EH (cell line): Measurements from ENCODE around the gene TRIP4.
A peak's percentile ranks its signal among the peaks of the same experiment; 100 is the strongest.
"Not testable (repeated sequence)": the region's sequence is repeated elsewhere in the genome, so short reads cannot be mapped to it uniquely, and the experiment has no call there.

ENCODE experiments used
- DNase-seq: peaks from one replicate; pipeline ENCODE4 v3.0.0-alpha.2; 2015; ENCODE audit warnings: low read depth

The TRIP4 gene

DNA sequence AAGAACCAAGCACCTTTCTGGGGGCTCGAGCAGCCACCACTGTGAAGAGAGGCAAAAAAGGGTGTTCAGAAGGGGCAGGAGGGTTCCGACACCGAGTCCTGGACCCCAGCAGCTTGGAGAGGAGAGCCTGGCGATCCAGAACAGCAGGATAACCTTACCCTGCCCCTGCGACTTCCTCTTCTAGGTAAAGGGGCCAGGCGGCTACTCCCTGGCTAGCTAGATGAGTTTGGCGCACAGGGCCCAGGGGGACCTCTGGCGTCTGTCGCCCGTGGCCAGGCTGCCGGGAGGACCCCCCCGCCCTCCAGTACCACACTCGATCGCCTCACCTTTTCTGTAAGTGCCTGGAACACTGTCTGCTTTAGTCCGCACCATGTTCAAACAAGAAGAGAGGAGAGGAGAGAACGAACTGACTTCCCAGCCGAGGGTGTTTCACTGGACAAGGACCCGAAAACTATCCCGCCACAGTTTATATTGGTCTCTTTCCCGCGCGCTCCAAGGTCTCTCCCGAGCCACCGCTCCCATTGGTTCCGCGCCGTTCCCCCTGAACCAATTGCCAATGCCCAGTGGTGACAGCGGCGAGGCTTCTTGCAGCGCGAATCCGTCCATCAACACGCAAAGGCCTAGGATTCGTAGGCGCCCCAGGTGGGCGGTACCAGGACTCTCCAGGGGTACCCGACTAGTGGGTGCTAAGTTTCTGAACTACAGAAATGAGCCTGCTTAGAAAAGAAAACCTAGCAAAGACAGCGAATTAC is 6.5 kb upstream of the TRIP4 start, which contains the start of gene PCLAF:
PCLAF (minus strand) TSS at position 442 of the 752 bp plus-strand sequence; CDS start at position 372, 70 bp downstream.
- peak; percentile 97 for DNase-seq

GRCh38 chr15:64383760-64384159 is 3.9 kb upstream of the TRIP4 start:
- no peak for DNase-seq

- DNase-seq = no peak
These were observed 1.3 kb upstream of the TRIP4 start for GRCh38 chr15:64386291-64386690.

- DNase-seq = no peak
These were observed 1.4 kb downstream of the TRIP4 start for GRCh38 chr15:64389036-64389435.

DNA sequence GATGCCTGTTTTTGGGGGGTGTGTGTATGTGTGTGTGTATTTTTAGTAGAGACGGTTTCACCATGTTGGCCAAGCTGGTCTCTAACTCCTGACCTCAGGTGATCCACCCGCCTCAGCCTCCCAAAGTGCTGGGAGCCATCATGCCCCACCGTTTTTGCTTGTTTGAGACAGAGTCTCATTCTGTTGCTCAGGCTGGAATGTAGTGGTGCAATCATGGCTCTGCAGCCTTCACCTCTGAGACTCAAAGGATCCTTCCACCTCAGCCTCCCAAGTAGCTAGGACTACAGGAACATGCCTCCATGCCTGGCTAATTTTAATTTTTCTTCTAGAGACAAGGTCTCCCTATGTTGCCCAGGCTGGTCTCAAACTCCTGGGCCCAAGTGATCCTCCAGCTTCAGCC is 4.8 kb downstream of the TRIP4 start:
- not testable (repeated sequence) for DNase-seq

DNA sequence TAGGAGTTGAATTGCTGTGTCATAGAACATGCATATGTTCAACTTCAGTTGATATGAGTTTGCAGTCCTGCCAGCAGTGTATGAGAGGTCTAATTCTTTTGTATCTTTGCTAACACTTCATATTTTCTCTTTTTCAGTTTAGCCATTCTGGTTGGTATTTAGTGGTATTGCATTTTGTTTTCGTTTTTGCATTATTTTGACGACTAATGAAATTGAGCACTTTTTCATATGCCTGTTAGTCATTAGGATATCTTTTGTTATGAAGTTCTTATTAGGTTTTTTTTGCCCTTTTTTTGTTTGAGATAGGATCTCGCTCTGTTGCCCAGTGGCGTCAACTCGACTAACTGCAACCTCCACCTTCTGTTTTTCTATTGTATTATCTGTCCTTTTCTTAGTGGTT is 9.2 kb downstream of the TRIP4 start:
- no peak for DNase-seq

GRCh38 chr15:64398575-64398974 is 10.9 kb downstream of the TRIP4 start:
- peak; percentile 50 for DNase-seq

GRCh38 chr15:64400583-64400982 is 12.9 kb downstream of the TRIP4 start:
- no peak for DNase-seq

GRCh38 chr15:64412216-64412615 is 24.6 kb downstream of the TRIP4 start:
- no peak for DNase-seq

GRCh38 chr15:64422697-64423096 is 35.1 kb downstream of the TRIP4 start:
- no peak for DNase-seq

DNA sequence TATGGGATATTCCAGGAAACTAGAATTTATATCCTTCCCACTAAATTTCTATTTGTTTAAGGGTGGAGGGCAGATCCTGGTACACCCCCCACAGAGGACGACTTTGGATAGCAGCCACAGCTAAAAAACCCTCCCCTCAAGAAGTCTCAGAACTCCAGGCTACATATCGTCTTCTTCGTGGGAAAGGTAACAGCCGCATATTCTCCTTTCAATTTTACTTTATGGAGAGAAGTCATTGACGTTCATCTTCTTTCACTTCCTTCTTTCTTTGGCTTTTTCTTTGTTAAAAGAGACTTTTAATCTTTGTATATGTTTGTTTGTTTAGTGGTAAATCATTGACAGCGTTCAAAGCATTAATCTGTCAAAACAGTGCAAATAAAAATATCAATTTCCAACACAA is 36.3 kb downstream of the TRIP4 start:
- no peak for DNase-seq

- DNase-seq = no peak
These were observed 37.6 kb downstream of the TRIP4 start for GRCh38 chr15:64425221-64425620.

DNA sequence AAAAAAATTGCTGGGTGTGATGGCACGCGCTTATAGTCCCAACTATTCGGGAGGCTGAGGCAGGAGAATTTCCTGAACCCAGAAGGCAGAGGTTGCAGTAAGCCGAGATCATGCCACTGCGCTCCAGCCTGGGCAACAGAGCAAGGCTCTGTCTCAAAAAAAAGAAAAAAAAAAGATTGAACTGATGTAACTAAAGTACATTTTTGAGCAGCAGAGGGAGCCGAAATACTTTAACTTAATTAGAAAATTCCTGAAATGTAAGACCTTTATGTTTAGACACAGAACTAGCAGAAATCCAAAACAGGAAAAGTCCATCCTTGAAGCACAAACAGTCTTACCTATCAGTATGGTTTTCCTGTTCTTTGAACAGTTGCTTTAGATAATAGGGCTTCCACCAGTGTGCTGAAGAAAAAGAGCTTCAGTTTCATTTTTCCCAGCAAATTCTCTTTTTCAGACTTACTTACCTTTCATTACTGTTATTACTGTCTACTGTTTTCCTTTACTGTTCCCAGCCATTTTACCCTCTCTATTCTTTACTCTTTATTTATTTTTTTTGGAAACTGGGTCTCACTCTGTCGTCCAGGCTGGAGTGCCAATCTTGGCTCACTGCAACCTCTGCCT is 39.3 kb downstream of the TRIP4 start:
- peak; percentile 58 for DNase-seq

- DNase-seq = no peak
These were observed 41.8 kb downstream of the TRIP4 start for GRCh38 chr15:64429448-64429847.

- peak; percentile 87 for DNase-seq
These were observed 42.5 kb downstream of the TRIP4 start for GRCh38 chr15:64430000-64430735.

DNA sequence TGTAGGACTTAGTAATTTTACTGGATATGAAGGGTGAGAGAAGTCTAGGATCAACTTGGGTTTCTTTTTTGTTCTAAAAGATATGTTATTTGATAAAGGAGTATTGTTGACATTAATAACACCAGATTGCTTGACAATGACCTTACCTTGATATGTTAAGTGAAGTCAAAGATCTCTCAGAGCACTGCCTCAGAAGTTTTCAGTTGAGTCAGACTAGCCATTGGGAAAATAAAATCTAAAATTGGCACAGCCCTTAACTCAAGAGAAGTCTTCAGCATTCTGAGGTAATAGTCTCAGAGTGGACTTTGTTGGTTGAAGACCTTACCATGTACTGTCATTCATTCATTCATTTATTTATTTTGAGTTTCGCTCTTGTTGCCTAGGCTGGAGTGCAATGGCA is 50.3 kb downstream of the TRIP4 start:
- no peak for DNase-seq

- no peak for DNase-seq
These were observed 51.2 kb downstream of the TRIP4 start for GRCh38 chr15:64438653-64439447.

DNA sequence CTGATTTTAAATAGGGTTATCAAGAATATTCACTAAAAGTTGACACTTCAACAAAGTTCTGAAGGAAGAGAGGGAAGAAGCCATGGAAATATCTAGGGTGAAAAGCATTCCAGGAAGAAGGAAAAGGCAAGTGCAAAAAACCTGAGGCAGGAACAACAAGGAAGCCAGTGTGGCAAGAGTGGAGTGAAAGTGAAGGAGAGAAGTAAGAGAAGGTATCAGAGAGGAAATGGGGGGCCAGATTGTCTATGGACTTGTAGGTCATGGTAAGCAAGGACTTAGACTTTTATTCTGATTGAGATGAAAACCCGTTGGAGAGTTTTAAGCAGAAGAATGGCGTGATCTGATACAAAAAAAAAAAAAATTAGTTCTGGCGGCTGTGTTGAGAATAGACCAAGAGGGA is 54.2 kb downstream of the TRIP4 start:
- no peak for DNase-seq

DNA sequence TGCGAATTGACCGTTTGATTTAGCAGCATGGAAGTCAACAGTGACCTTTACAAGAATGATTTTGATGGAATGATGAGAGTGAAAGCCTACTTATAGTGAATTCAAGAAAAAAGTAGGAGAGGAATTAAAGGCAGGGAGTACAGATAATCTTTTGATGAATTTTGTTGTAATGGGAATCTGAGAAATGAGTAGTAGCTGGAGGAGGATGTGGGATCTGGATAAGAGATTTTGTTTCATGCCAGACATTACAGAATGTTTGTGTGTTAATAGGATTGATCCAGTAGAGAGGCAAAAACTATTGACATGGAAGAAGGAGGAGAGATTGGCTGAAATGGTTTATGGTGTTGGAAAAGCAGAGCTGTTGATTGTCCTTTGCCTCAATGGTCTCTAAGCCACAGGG is 55.4 kb downstream of the TRIP4 start:
- DNase-seq = no peak

GRCh38 chr15:64443747-64444621 is 56.3 kb downstream of the TRIP4 start:
- peak; percentile 84 for DNase-seq

DNA sequence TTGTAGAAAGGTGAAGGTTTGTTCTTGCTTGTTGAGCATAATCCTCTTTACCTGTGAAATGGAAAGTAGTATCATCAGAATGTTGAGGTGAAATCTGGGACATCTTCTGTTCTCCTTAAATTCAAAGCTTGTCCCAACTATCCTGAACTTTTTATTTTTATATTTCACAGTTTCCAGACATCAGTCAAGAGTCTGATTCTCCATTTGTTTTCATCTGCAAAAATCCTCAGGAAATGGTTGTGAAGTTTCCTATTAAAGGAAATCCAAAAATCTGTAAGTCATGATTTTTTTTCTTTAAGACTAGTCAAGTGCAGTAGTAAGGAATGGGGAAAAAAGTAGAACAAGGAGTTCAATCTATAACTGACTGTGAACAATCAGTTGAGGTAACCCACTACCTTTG is 57.2 kb downstream of the TRIP4 start:
- DNase-seq = no peak
